Transverse colon (tissue), 4 donors: ENCODE measurements around the gene PLXNC1. TPM values are rescaled to one million over a fixed set of nuclear protein-coding genes. Genes with fewer than 3 reads are reported as not detected.

Experiments used
- DNase-seq: peaks from one replicate; pipeline ENCODE4 v3.0.0-alpha.2; 2019
- H3K27ac ChIP-seq, 4 donors: fragments of 200-600 bp; sonication (generic); 2 replicates each; pipeline ENCODE4 v1.5.1; 2016 to 2018; ENCODE audit warnings: inconsistent platforms in 4 of 4
- H3K27me3 ChIP-seq: fragments of 200-600 bp; sonication (generic); 2 replicates; pipeline ENCODE4 v1.5.1; 2017; ENCODE audit warnings: inconsistent platforms
- H3K36me3 ChIP-seq, 4 donors: fragments of 200-600 bp; sonication (generic); 2 replicates each; pipeline ENCODE4 v1.5.1; 2017 to 2019; ENCODE audit warnings: inconsistent platforms in 4 of 4
- H3K4me1 ChIP-seq, 4 donors: fragments of 200-600 bp; sonication (generic); 2 replicates each; pipeline ENCODE4 v1.5.1; 2017 to 2020; ENCODE audit warnings: inconsistent platforms in 4 of 4
- H3K4me3 ChIP-seq, 4 donors: fragments of 200-600 bp; sonication (generic); 1 replicate in 1 of 4; 2 replicates in 3 of 4; pipeline versions ENCODE4 v1.5.1 to v1.6.1; 2017 to 2019; ENCODE audit warnings: inconsistent platforms in 4 of 4
- H3K9me3 ChIP-seq, 2 donors: fragments of 200-600 bp; sonication (generic); 2 replicates each; pipeline ENCODE4 v1.5.1; 2017 to 2019; ENCODE audit warnings: inconsistent platforms in 2 of 2
- EP300 ChIP-seq: sonication (generic); formaldehyde crosslinking; IDR thresholded peaks from one replicate; pipeline ENCODE4 v1.6.1; 2017; ENCODE audit warnings: antibody characterized with exemption, low read depth
- POLR2A ChIP-seq: fragments of 450-650 bp; IDR thresholded peaks from one replicate; pipeline ENCODE4 v1.6.1; 2016; ENCODE audit warnings: antibody characterized with exemption, mild to moderate bottlenecking, moderate library complexity
- POLR2AphosphoS5 ChIP-seq, 3 donors: sonication (generic); formaldehyde crosslinking; IDR thresholded peaks; one replicate each; pipeline ENCODE4 v1.6.1; 2016; ENCODE audit warnings: antibody characterized with exemption in 3 of 3
- WGBS, 2 donors: methylation state at CpG; one replicate each; pipeline ENCODE4 v1.1.5; 2018; ENCODE audit warnings: low coverage in 1 of 2; 5-methylcytosine and 5-hydroxymethylcytosine counted together
- in situ Hi-C, 4 donors: fragments of 200-750 bp; cut with MboI; loops; one replicate each; pipeline versions ENCODE4 v1.15.0 to v1.15.1; 2017; ENCODE audit warnings: low sequenced_read_pairs in 3 of 4, low pct_ligation_motif_present in 1 of 4, low pct_unique_long_range_greater_than_20kb in 1 of 4
- intact Hi-C: fragments of 100-400 bp; cut with DNase I; formaldehyde crosslinking; loops from one replicate; pipeline ENCODE4 v1.15.1; 2023; ENCODE audit warnings: low total_unique reads
- total RNA-seq, 4 donors: library from RNA; depleted of rRNA; stranded (reverse); fragments of >200 nt; gene quantifications; one replicate each; pipeline ENCODE4 v1.1.0, GENCODE V29; 2016
- TF ChIP-seq, protein P1 (sequence below), 5 experiments: fragments of 200-600 bp in 3 of 5; fragments of 450-650 bp in 2 of 5; sonication (generic) in 3 of 5; IDR thresholded peaks; 1 replicate in 2 of 5; 2 replicates in 3 of 5; pipeline ENCODE4 v1.5.1; 2016 to 2017; ENCODE audit warnings: antibody characterized with exemption in 5 of 5, inconsistent platforms in 3 of 5, mild to moderate bottlenecking in 2 of 5, moderate library complexity in 1 of 5

PLXNC1 gene
- total RNA-seq, 4 donors from 2014 or later, result 3.3 to 12.7 (median 6.8) TPM

DNA sequence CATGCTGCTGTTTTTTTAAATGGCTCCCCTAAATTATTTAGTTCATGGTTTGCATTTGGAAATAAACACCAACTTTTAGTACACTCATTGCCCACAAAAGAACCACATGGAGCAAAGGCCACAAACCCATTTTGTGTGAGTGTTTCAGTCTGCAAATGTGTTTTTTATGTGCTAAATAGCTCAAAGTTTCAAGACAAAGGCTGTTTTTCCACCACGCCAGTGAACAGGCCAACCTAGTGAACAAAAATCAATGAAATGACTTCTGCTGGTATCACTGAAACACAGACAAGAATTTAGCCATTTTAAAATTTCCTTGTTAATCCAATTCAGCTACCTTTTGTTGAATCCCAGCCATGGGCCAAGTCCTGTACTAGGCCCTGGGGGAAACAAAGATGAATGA lies 52.3 kb downstream of the PLXNC1 start:
- no peak overlapping the region for H3K4me3 ChIP-seq
- TF ChIP-seq EP300, result no peak
- TF ChIP-seq, protein P1, sequence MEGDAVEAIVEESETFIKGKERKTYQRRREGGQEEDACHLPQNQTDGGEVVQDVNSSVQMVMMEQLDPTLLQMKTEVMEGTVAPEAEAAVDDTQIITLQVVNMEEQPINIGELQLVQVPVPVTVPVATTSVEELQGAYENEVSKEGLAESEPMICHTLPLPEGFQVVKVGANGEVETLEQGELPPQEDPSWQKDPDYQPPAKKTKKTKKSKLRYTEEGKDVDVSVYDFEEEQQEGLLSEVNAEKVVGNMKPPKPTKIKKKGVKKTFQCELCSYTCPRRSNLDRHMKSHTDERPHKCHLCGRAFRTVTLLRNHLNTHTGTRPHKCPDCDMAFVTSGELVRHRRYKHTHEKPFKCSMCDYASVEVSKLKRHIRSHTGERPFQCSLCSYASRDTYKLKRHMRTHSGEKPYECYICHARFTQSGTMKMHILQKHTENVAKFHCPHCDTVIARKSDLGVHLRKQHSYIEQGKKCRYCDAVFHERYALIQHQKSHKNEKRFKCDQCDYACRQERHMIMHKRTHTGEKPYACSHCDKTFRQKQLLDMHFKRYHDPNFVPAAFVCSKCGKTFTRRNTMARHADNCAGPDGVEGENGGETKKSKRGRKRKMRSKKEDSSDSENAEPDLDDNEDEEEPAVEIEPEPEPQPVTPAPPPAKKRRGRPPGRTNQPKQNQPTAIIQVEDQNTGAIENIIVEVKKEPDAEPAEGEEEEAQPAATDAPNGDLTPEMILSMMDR (IDR thresholded peaks at IDR 0.05), result no peak
- no peak for TF ChIP-seq POLR2A
- TF ChIP-seq POLR2AphosphoS5 (IDR thresholded peaks at IDR 0.05), result no peak
- DNase-seq, result no peak
- in situ Hi-C loops, result no loop called here
- no peaks in the 10 kb centered on the region for H3K27me3 ChIP-seq
- WGBS, 2 donors, result 95 to 100% methylated on average over 1 of the region's 1 CpG
- H3K9me3 ChIP-seq, result no peaks in the 10 kb centered on the region
- H3K36me3 ChIP-seq, result no peaks in the 10 kb centered on the region
- intact Hi-C loops, result no loop called here
- H3K4me1 ChIP-seq, result no peaks in the 10 kb centered on the region
- H3K27ac ChIP-seq, result no peak overlapping the region

DNA sequence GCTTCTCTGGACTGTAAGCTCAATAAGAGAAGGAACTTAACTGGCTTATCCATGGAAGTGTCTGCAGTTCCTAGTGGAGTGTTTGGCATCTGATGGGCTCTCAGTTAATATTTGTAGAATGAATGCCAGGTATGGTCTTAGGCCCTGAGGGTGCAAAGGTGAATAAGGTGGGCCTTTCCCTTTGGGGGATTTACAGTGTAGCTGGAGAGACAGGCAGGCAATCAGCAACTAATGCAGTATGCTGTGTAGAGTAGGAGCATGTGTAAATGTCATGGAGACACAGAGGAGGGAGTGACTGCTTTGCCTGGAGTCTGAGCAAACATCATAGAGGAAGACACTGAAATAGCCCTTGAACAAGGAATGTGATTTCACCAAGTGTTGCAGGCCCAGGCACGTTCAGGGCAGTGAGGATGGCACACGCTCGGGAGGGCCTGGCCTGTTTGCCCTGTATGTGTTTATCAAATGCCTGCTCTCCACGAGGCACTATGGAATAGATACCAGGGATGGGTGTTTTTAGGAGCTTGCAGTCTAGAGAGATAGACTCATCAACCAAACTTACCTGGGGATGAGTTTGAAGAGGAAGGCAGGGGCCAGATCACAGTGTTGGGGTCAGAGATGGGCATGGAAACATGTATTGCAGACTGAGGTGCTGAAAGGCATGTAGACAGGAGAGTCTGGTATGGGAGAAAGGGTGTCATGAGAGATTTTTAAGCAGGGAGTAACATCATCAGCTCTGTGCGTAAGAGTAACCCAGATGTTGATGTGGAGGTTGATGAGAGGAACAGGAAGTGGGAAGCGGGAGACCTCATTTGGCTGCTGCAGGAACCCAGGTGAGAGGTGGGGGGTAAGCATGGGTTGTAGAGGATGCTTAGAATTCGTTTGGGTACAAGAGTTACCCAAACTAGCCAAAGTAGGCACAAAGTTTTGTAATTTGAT lies 54.1 kb downstream of the PLXNC1 start:
- Histone ChIP-seq H3K36me3 (no peaks in the 10 kb centered on the region), H3K9me3 (no peaks in the 10 kb centered on the region), H3K27me3 (no peaks in the 10 kb centered on the region), H3K4me1 (peaks cover 0 to 2% (median 0%) of the 10 kb centered on the region in 4 donors), H3K4me3 (no peak overlapping the region), H3K27ac (no peak overlapping the region)
- no peak for DNase-seq
- in situ Hi-C loops, result no loop called here
- WGBS, 2 donors, result 79 to 89% methylated on average over 3 to 7 of the region's 7 CpGs
- intact Hi-C loops, result no loop called here
- TF ChIP-seq EP300 (no peak), POLR2AphosphoS5 (IDR thresholded peaks at IDR 0.05) (no peak), POLR2A (no peak)
- TF ChIP-seq, protein P1 (IDR thresholded peaks at IDR 0.05), result no peak

DNA sequence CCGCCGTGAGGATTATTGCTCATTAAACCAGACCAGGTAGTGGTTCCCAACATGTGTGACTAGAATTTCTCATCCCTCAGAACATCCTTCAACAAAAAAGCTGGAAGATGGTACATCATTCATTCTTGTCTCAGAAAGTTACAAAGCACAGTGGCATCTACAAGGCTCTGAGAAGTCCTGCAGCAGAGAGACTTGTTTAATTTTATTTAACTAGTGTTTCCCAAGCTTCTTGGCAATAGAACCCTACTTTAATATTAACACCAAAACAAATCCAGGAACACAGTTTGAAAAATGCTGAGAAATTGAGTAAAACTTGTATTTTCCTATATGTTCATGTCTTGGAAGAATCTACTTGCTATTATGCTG lies 54.8 kb downstream of the PLXNC1 start:
- no peak for DNase-seq
- Histone ChIP-seq H3K27ac (no peak overlapping the region), H3K9me3 (no peaks in the 10 kb centered on the region), H3K36me3 (no peaks in the 10 kb centered on the region), H3K4me3 (no peak overlapping the region), H3K27me3 (no peaks in the 10 kb centered on the region), H3K4me1 (peaks cover 0 to 5% (median 0%) of the 10 kb centered on the region in 4 donors)
- TF ChIP-seq EP300 (no peak), POLR2AphosphoS5 (IDR thresholded peaks at IDR 0.05) (no peak), POLR2A (no peak)
- TF ChIP-seq, protein P1 (IDR thresholded peaks at IDR 0.05), result no peak
- in situ Hi-C loops, result no loop called here
- 50% methylated on average over 2 of the region's 2 CpGs for WGBS, 2 donors
- intact Hi-C loops, result no loop called here

GRCh38 chr12:94203796-94204195 lies 55.4 kb downstream of the PLXNC1 start:
- no peak for DNase-seq
- no peak overlapping the region for H3K4me3 ChIP-seq
- TF ChIP-seq EP300 (no peak), POLR2AphosphoS5 (IDR thresholded peaks at IDR 0.05) (no peak), POLR2A (no peak)
- TF ChIP-seq, protein P1 (IDR thresholded peaks at IDR 0.05), result no peak
- H3K36me3 ChIP-seq, result no peaks in the 10 kb centered on the region
- intact Hi-C loops, result no loop called here
- H3K4me1 ChIP-seq, result peaks cover 0 to 8% (median 0%) of the 10 kb centered on the region in 4 donors
- no peaks in the 10 kb centered on the region for H3K9me3 ChIP-seq
- in situ Hi-C loops, result no loop called here
- H3K27me3 ChIP-seq, result no peaks in the 10 kb centered on the region
- no peak overlapping the region for H3K27ac ChIP-seq
- 92 to 100% methylated on average over 2 to 5 of the region's 5 CpGs for WGBS, 2 donors
